Breast epithelium (tissue), 4 donors: Measurements from ENCODE around the gene RNF111. TPM values are rescaled to one million over a fixed set of nuclear protein-coding genes. Genes with fewer than 3 reads are reported as not detected.
A peak's percentile ranks its signal among the peaks of the same experiment; 100 is the strongest.

ENCODE experiments used
- DNase-seq, 2 donors: peaks; one replicate each; pipeline ENCODE4 v3.0.0-alpha.2; 2019; ENCODE audit warnings: low spot score in 2 of 2
- H3K27ac ChIP-seq, 2 donors: fragments of 200-600 bp; sonication (generic) in 1 of 2; one replicate each; pipeline ENCODE4 v1.5.1; 2016 to 2019; ENCODE audit warnings: mild to moderate bottlenecking in 1 of 2
- H3K27me3 ChIP-seq, 2 donors: fragments of 200-600 bp; sonication (generic) in 1 of 2; one replicate each; pipeline versions ENCODE4 v1.5.1 to v1.6.0; 2017 to 2019; ENCODE audit warnings: control low read depth in 1 of 2, mild to moderate bottlenecking in 1 of 2
- H3K36me3 ChIP-seq: fragments of 200-600 bp; one replicate; pipeline ENCODE4 v1.5.1; 2019
- H3K4me1 ChIP-seq, 2 donors: fragments of 200-600 bp; sonication (generic); one replicate each; pipeline ENCODE4 v1.5.1; 2016 to 2019; ENCODE audit warnings: control low read depth in 1 of 2
- H3K4me3 ChIP-seq, 3 donors: fragments of 200-600 bp; sonication (generic); 1 replicate in 2 of 3; 2 replicates in 1 of 3; pipeline ENCODE4 v1.5.1; 2016 to 2019; ENCODE audit warnings: mild to moderate bottlenecking in 3 of 3, moderate library complexity in 2 of 3
- H3K9me3 ChIP-seq, 2 donors: fragments of 200-600 bp; sonication (generic) in 1 of 2; one replicate each; pipeline ENCODE4 v1.5.1; 2016 to 2019; ENCODE audit warnings: control low read depth in 1 of 2
- POLR2A ChIP-seq: fragments of 450-650 bp; IDR thresholded peaks from one replicate; pipeline ENCODE4 v1.6.1; 2016; ENCODE audit warnings: antibody characterized with exemption, mild to moderate bottlenecking, moderate library complexity
- POLR2AphosphoS5 ChIP-seq, 3 donors: sonication (generic); formaldehyde crosslinking; IDR thresholded peaks; one replicate each; pipeline ENCODE4 v1.6.1; 2017; ENCODE audit warnings: antibody characterized with exemption in 3 of 3
- intact Hi-C: fragments of 100-400 bp; cut with DNase I; formaldehyde crosslinking; loops from one replicate; pipeline ENCODE4 v1.15.1; 2023; ENCODE audit warnings: low total_unique reads
- total RNA-seq, 3 donors: library from RNA; depleted of rRNA; stranded (reverse); fragments of >200 nt; gene quantifications; one replicate each; pipeline ENCODE4 v1.1.0, GENCODE V29; 2016
- TF ChIP-seq, protein P1 (sequence below), 3 donors: fragments of 450-650 bp; IDR thresholded peaks; one replicate each; pipeline ENCODE4 v1.5.1; 2016 to 2017; ENCODE audit warnings: antibody characterized with exemption in 3 of 3, mild to moderate bottlenecking in 3 of 3, moderate library complexity in 3 of 3

Gene RNF111
- total RNA-seq, 3 donors from 2014 or later = 18.4 to 36.9 (median 27.9) TPM

DNA sequence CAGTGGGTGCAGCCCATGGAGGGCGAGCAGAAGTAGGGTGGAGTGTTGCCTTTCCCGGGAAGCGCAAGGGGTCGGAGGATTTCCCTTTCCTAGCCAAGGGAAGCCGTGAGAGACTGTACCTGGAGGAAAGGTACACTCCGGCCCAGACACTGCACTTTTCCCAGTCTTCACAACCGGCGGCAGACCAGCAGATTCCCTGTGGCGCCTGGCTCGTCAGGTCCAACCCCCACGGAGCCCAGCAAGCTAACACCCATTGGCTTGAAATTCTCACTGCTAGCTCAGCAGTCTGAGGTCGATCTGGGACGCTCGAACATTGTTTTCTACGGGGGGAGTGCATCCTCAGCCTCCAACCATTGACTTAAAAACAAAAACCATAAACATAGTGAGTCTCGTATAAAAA is 144.0 kb downstream of the RNF111 start:
- H3K9me3 ChIP-seq = peaks cover 0 to 10% of the 10 kb centered on the region in 2 donors
- H3K27me3 ChIP-seq = no peaks in the 10 kb centered on the region
- H3K4me1 ChIP-seq = no peaks in the 10 kb centered on the region
- intact Hi-C loops = no loop called here
- DNase-seq = no peak
- H3K4me3 ChIP-seq = no peak overlapping the region
- TF ChIP-seq POLR2A (no peak), POLR2AphosphoS5 (IDR thresholded peaks at IDR 0.05) (no peak)
- TF ChIP-seq, protein P1, sequence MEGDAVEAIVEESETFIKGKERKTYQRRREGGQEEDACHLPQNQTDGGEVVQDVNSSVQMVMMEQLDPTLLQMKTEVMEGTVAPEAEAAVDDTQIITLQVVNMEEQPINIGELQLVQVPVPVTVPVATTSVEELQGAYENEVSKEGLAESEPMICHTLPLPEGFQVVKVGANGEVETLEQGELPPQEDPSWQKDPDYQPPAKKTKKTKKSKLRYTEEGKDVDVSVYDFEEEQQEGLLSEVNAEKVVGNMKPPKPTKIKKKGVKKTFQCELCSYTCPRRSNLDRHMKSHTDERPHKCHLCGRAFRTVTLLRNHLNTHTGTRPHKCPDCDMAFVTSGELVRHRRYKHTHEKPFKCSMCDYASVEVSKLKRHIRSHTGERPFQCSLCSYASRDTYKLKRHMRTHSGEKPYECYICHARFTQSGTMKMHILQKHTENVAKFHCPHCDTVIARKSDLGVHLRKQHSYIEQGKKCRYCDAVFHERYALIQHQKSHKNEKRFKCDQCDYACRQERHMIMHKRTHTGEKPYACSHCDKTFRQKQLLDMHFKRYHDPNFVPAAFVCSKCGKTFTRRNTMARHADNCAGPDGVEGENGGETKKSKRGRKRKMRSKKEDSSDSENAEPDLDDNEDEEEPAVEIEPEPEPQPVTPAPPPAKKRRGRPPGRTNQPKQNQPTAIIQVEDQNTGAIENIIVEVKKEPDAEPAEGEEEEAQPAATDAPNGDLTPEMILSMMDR (IDR thresholded peaks at IDR 0.05) = no peak
- no peak overlapping the region for H3K27ac ChIP-seq
- no peaks in the 10 kb centered on the region for H3K36me3 ChIP-seq

DNA sequence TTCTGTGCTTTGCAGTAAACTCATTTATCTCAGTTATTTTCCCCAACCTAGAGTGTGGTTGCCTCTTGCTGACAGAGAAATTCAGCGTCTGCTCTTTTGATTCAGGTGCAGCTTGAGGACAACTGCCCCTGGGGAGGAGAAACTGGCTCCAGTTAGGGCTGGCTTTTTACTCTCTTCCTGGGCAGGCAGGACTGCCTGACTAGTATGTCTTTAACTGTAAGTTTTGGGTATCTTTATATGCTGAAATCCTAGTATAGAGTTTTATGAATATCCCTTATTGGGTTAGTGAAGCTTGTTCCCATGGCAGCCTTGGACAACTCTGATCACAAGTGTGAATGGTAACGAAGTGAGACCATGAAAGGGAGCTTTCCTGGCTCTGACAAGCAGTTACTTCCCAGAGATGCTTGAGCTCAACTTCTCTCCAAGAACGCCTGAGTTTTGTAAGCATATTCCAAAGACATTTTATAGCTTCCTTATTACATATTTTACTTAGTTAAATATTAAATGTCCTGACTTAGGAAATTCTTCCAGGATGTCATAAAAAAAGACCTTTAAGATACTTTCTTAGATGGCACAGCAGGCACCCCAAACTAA is 144.6 kb downstream of the RNF111 start:
- no peaks in the 10 kb centered on the region for H3K4me1 ChIP-seq
- H3K9me3 ChIP-seq = peaks cover 0 to 4% of the 10 kb centered on the region in 2 donors
- H3K36me3 ChIP-seq = no peaks in the 10 kb centered on the region
- DNase-seq = no peak
- TF ChIP-seq, protein P1 (IDR thresholded peaks at IDR 0.05) = no peak
- TF ChIP-seq POLR2A = no peak
- no peak for TF ChIP-seq POLR2AphosphoS5 (IDR thresholded peaks at IDR 0.05)
- no peak overlapping the region for H3K4me3 ChIP-seq
- H3K27me3 ChIP-seq = no peaks in the 10 kb centered on the region
- intact Hi-C loops = no loop called here
- H3K27ac ChIP-seq = no peak overlapping the region

DNA sequence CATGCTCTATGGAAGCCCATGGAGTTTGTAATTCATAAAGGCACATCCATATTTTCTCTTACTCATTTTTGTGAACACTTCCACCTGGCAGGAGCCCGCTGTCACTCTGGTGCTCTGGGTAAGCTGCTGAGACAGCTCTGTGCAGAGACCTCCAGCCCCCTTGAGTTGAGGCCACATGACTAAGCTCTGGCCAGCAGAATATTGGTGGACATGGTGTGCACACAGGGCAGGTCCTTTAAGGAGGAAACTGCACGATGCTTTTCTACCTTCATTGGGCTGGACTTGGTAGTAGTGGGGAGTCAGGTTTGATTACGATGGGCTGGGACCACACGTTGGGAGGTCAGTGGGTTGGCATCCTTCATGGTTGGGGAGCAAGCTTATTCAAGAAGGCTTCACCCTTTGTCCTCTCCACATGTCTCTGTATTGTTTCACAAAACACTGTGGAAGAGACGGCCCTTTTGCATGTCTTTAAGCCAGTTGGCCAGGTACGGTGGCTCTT is 146.5 kb downstream of the RNF111 start:
- no peaks in the 10 kb centered on the region for H3K27me3 ChIP-seq
- H3K4me3 ChIP-seq = no peak overlapping the region
- no peaks in the 10 kb centered on the region for H3K36me3 ChIP-seq
- no peaks in the 10 kb centered on the region for H3K4me1 ChIP-seq
- no peak overlapping the region for H3K27ac ChIP-seq
- TF ChIP-seq POLR2AphosphoS5 (IDR thresholded peaks at IDR 0.05) (no peak), POLR2A (no peak)
- TF ChIP-seq, protein P1 (IDR thresholded peaks at IDR 0.05) = no peak
- H3K9me3 ChIP-seq = no peaks in the 10 kb centered on the region
- no peak for DNase-seq
- intact Hi-C loops = no loop called here

DNA sequence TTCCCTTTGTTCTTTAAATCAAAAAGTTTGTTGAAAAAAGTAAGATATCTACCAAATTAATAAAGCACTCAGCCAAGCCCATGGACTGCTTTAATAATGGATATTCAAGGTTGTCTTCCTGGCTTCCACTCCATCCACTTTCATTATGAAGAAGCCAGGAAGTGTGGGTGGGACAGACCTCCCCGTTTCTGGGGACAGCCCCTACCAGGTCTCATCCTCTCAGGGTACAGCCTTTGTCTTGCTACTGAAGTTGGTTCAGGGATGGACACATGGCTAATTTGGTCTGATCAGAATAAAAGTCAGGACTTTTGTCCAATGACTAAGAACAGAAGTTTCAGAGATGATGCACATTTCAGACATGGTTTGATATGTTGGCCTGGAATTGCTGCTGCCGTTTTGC is 150.1 kb downstream of the RNF111 start:
- TF ChIP-seq POLR2A (no peak), POLR2AphosphoS5 (IDR thresholded peaks at IDR 0.05) (no peak)
- TF ChIP-seq, protein P1 (IDR thresholded peaks at IDR 0.05) = no peak
- Histone ChIP-seq H3K27me3 (no peaks in the 10 kb centered on the region), H3K27ac (no peak overlapping the region), H3K4me1 (no peaks in the 10 kb centered on the region), H3K9me3 (no peaks in the 10 kb centered on the region), H3K4me3 (no peak overlapping the region), H3K36me3 (no peaks in the 10 kb centered on the region)
- intact Hi-C loops = no loop called here
- DNase-seq = no peak

DNA sequence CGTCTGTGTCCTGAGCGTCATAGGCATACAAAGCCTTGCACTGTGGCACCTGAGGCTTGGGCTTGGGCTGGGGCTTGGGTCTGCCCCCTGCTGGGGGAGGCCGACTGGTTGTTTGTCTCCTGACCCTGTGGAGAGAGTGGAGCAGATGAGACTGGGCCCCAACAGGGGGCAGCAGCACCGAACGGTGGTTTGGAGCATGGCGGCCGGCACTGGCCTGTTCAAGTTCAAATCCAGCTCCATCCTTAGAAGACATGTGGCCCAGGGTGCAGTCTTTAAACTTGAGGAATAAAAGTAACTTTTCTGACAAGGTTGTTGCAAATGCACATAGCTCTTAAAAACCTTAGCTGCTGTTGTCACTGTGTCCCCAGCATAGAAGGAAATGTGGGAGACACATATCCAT is 150.8 kb downstream of the RNF111 start:
- Histone ChIP-seq H3K36me3 (no peaks in the 10 kb centered on the region), H3K4me3 (no peak overlapping the region), H3K27me3 (no peaks in the 10 kb centered on the region), H3K4me1 (no peaks in the 10 kb centered on the region), H3K9me3 (no peaks in the 10 kb centered on the region), H3K27ac (no peak overlapping the region)
- no peak for DNase-seq
- intact Hi-C loops = no loop called here
- TF ChIP-seq POLR2AphosphoS5 (IDR thresholded peaks at IDR 0.05) = no peak
- TF ChIP-seq, protein P1 (IDR thresholded peaks at IDR 0.05) = peak in 2 of 3 donors; percentile 32 to 51
